HG02938 (cell line): ENCODE results near the gene TSPAN18.

Experiments
- ATAC-seq: cut with Tn5 transposase; IDR thresholded peaks from one replicate; pipeline ENCODE4 v1.9.1; 2021; ENCODE audit warnings: mild to moderate bottlenecking, moderate library complexity; ENCODE audit not compliant: unreplicated experiment

TSPAN18 gene

DNA sequence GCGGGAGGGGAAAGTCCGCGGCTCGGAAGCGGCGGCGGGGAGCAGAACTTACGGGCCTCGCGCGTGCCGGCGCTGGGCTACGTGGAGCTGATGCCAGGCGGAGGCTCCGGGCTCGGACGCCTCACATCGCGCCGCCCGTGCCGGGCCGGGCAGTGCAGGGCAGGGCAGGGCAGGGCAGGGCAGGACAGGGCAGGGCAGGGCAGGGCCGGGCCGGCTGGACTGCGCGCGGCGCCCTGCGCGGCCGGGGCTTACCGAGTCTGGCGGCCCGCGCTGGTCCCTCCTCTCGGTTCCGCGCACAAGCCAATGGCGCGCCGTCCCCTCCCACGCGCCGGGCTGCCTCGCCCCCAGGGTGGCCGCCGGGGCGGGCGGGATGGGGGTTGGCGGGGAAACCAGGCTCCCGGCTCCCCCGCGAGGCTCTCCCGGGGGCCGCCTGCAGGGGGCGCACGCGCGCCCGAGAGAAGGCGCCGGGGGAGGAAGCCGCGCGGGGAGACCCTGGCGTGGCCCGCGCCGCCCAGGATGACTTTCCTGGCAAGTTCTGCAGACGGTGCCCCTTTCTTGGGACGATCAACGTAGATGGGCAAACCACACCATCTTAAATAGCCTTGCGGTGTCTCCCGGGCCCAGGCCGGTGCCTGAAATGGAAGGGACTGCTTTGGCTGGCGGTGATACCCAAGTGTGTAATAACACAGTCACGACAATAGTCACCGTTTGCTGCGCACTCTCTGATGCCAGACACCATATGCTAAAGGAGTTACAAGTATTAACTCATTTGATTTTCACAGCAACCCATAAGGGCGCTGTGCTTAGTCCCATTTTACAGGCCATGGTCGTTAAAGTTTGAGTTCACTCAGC is 224.1 kb downstream of the TSPAN18 start, which contains the start of gene TP53I11:
Gene TP53I11 (minus strand): TSS at position 259 of the 852 bp plus-strand sequence. CDS start 12,548 bp downstream, outside the sequence.
- no peak for ATAC-seq

DNA sequence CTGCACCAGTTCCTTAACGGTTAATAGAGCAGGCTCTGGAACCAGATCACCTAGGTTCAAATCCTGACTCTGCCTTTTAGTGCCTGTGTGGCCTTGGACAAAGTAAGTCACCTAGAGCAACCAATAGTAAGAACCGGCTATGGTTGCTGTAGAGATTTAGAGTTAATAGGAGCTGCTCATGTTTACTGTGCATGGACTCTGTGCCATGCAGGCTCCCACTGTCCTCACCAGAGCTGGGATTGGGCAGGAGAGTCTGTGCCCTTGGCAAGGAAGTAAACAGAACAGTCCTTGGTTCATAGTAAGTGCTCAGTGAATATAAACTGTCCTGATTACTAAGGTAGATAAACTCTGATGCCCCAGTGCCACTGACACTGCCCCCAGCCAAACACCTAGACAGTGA is 225.3 kb downstream of the TSPAN18 start:
- ATAC-seq, result no peak

DNA sequence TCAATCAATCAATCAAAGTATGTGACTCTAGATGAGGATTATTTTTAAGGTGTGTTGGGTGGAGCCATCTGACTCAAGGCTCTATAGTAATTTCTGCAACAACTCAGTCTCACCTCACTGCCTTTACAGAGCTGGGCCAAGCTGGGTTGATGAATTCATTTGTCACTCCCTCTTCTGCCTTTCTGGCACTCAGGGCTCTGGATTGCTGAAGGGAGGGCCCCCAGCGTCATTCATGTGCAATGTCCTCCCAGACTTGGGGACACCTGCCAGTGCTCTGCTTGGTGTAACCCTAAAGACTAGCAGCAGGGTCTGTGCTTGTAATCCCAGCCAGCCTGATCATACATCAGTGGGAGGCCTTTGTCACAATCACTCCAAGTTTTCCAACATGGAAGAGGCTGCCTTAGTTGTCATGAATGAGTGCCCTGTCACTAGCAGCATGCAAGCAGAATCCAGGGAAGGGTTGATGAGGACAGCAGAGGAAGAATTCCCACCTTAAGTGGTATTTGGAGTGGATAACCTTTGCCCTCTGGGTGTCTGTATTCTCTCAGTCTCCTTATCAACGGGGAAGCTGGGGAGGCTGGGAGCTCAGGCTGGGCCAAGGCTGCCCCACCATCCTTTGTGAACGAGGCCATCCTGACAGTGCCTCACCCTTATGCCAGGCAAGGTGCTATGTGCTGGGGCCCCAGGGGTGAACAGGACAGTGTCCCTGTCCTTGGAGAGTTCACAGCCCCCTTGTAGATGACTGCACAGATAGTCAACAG is 225.9 kb downstream of the TSPAN18 start:
- no peak for ATAC-seq

DNA sequence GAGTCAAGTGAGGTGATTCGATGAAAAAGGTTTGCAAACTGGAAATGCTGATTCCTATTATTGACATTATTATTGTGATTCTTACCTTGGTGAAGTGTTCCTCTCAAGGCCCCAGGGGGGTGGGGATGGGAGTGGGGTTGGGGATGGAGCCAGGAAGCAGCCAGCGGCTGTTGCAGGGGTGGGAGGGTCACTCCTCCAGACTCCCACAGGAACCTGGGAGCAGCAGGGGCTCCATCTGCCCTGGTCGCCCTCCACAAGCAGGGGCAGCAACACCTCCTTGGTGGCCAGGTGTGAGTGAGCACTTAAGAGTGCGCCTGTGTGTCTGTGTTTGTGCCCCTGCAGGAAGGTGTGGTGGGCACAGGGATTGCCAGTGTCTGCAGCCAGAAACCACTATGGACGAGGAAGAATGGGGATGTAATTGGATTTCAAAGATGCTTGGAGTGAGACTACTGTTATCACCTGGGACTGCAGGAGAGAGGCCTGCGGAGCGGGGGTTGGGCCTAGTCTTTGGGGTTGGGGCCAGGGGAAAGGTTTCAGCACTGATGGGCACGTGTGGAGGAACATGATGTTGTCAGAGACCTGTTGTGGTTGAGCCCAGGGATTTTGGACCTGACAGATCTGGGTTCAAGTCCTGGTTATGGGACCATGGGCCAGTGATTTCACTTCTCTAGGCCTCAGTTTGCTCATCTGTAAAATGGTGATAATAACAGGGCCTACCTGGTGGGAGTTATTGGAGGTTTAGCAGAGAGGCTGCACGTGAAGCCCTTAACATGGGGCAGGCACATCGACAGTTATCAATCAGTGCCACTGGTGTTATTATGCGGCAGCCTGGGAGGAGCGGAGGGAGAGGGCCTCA is 227.5 kb downstream of the TSPAN18 start:
- no peak for ATAC-seq

DNA sequence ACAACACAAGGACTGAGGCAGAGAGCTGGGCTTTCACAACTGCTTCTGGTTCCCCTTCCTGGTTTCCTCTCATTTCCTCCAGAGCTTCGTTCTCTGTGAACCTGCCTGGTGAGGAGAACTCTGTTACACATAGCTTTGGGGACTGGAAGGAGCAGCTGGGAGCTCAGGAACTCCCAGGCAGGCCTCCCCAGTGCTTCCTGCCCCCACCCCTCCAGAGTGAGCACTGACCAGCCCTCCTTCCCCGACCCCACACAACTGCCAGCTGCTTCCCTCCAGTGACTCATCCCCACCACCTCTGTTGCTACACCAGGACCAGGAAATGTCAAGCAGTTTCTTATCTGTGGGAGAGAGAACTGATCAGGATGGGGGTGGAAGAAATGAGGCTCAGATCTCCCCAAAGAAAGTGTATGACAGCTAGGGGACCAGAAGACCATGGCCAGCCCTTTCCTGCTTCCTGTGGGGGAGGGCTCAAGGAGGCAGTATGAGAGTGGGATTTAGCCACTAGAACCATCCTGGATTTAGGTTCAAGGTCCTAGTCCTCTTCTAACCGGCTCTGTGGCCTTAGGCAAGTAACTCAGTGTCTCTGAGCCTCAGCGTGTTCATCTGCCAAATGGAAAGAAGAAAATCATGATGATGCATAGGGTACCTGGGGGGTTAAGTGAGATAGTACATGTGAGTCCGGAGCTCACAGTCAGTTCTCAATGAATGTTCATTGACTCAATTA is 228.4 kb downstream of the TSPAN18 start:
- ATAC-seq, result no peak

DNA sequence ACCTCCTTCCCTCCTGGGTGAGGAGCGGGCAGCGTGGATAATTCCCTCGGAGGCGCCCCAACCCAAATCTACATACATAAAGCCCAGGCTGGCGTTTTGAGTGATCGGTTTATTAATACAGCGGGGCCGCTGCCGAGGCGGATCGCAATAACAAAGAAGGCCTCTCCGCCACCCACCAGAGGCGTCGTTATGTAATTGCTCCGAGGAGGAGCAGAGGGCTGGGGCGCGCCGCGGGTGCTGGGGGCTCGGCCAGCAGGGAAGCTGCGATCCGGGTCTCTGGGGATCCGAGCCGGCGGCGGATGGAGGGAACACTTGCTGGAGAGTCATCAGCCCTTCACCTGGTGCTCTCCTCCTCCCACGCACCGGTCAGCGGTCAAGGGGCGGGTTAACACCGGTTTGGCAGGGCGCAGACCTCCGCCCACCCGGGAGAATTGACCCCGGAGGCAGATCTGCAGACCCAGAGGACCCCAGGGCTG is 230.3 kb downstream of the TSPAN18 start:
- no peak for ATAC-seq

DNA sequence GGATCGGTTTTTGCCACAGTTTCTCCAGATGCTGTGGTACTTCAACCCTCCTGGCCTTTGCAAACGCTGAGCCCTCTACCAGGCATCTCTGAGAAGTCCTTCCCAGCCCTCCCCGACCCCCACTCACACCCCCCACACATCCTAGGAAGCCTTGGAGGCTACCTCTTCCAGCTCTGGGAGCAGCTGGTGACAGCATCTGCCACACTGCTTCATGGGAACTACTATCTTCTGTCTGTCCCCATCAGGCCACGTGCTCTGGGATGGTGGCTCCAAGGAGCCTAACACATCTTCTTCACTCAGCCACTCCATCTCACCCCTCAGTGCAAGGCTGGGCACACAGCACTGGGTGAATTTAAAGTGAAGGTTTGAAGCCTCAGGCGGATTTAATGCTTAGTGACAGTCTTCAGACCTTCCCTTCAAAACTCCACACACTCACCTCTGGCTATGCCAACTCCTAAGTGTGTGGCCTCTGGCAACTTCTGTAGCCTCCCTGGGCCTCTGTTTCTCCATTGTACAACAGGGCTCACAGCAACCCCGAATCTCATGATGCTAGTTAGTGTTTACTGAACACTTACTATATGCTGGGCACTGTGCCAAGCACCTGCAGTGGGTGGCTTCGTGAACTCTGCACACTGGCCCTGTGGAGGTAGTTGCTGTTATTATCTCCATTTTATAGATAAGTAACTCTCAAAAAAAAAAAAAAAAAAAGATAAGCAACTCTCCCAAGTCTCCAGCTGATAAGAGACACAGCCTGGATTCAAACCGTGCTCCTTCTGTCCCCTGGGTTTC is 231.2 kb downstream of the TSPAN18 start:
- ATAC-seq, result no peak

DNA sequence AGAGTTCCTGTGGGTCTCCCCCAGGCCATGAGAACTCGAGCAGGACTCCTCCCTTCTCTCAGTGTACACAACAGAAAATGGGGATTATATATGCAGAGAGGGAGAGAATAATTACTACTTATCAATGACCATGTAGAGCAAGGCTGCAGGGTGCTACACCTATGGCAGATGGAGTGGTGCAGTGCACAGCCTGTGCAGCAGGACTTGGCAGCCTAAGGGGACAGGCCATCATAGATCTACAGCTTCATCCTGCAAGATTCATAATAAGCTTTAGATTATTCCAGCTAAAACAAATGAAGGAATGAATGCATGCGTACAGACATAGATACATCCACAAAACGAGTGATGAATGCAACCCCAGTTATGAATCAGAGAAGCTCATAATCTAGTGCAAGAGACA is 232.3 kb downstream of the TSPAN18 start:
- no peak for ATAC-seq

DNA sequence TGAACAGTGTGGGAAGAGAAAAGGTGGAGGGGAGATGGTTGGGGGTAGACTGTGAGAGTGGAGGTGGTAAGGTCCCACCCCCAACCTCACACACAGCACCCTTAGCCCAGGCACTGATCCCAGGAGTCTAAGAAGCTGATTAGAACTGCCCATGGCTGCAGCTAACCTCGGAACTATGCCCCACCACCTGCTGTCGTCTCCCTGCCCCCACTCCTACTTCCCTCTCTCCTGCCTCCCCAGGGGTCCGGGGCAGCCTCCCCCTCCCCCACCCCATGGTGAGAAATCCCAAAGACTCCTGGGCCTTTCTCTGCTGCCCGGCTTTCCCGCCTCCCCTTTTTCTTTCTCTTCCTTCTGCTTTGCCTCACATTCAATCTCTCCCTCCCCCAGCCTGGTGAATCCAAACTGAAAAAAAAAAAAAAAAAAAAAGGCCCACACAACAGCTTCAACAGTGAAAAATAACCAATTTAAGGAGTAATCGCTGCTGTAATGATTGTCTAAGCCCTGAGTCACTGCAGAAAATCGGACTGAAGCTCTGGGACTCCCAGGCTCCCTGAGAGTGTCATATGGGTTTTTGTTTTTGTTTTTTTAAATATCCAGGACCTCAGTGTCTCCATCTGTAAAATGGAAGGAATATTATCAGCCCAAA is 233.6 kb downstream of the TSPAN18 start:
- ATAC-seq, result no peak

DNA sequence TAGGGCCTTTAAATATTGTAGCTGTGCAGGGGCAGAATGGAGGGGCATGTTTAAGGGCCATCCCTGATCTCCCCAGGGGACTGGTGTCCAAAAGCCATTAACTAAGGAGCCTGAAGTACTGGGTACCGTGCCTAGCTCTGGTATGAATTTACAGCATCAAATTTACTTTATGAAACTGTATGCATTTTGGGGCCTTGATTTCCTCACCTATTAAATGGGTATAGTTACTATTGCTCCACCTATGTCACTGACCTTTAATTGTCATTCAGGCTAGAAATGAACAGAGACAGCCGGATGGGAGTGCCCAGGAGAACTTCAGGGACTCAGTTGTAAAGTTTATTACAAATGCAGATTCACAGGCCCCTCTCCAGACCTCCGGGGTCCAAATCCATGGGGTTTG is 235.7 kb downstream of the TSPAN18 start:
- ATAC-seq, result no peak

DNA sequence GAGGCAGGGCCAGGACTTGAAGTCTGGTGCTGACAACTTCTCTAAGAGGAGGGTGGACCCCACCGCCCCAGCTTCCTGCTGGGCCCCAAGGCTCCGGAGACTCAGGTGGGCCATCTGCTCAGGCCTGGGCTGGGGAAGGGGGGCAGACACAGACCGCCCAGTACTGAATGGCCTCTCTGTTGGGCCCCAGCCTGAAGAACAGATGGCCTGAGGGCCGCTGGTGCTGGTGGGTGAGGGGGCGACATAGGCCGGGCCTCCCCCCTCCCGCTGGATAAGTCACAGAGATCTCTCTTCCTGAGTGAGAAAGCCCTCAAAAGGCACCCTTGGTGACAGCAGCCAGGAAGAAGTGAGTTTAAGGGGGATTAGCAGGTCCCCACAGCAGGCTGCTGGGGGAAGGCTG is 236.4 kb downstream of the TSPAN18 start:
- no peak for ATAC-seq

DNA sequence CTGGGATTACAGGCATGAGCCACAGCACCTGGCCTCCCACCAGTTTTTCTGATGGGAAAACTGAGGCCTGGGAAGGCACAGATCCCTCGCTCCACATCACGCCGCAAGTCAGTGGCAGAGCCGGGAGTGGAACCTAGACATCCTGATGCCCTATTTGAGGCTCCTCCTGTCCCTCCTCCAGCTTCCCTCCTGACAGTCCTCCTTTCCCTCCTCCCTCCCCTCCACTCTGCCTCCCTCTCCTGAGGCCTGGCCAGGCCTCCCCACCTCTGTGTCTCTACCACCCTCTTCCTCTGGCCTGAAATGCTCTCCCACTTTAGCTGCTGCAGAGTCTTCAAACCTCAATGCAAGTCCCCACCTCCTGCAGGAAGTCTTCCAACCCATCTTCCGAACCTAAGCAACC is 237.2 kb downstream of the TSPAN18 start:
- no peak for ATAC-seq

DNA sequence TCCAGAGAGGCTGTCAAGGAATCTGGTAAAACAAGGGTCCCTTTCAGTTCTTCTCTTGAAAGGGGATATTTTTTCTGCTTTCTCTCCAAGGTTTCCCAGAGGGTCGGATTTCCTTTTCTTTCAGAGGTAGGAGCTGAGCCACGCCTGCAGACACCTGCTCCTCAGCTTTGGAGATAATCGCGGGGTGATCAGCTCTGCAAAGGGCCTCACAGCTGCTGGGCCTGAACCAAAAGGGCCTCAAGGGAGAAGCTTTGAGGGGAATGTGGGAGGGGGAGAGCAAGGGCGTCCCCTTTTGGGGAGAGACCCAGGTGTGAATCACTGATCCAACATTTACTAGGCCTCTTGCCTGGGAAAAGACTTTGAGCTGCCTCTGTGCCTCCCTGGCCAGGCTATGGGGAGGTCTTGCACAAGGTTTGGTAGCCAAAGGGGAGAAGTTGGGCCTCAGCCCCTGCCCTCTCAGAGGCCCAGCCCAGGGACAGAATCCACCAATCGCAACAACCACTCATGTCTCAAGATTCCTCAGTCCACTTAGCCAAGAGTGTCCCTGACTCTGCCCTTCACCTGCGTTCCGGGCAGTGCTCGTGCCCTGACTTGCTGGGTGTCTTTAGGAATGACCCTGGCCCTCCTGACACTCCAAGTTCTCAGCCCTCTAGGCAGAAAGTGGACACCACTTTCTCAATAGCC is 237.9 kb downstream of the TSPAN18 start:
- no peak for ATAC-seq

DNA sequence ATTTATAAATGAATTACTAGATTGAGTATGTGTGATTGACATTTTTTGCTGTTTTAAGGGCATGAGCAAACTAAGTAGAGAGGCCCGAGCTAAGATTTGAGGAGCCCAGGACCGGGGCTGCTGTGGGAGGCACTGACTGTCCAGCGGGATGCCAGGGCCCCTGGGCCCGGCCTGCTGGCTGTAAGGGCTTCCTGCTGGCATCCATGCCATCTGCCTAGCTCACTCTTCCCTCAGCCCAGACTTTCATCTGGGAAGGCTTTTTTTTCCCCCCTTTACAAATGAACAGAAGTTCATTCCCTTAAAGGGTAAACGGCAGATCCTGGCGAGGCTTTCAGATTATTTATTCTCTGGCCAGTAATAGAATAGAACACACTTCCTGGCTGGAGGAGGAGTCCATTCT is 239.9 kb downstream of the TSPAN18 start:
- no peak for ATAC-seq

DNA sequence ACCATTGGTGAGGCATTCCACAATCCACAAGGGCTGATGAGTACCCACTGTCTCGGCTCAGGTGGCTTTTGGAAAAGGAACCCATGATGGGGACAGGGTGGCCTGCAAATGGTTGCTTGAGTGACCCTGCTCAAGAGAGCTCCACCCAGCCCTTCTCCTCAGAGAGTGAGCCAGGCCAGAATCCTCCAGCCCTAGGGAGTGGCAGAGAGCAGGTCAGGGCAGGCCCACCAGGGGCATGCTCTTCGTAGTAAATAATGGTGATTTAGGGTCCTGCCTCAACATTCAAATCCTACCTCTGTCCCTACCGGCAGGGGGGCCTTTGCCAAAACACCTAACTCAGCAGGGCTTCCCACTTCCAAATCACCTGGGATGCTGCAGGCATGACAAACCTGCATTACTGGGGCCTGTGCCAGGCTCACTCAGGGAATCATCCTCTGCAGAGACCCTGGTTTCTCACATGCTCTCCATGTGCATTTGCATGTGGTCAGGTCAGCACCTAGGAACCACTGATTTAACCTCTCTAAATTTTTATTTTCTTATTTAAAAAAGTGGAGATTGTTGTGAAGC is 241.3 kb downstream of the TSPAN18 start:
- ATAC-seq, result no peak

DNA sequence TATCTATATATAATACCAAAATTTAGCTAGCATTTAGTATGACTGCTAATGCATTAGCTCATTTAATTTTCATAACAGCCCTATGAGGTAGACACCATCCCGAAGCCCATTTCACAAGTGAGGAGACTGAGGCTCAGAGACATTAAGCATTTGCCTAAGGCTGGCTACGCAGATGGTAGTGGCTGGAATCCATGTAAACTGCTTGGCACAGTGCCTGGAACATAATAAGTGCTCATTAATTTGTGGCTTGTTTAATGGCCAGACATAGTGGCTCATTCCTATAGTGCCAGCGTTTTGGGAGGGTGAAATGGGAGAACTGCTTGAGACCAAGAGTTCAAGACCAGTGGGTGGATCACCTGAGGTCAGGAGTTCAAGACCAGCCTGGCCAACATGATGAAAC is 241.7 kb downstream of the TSPAN18 start:
- ATAC-seq, result no peak

DNA sequence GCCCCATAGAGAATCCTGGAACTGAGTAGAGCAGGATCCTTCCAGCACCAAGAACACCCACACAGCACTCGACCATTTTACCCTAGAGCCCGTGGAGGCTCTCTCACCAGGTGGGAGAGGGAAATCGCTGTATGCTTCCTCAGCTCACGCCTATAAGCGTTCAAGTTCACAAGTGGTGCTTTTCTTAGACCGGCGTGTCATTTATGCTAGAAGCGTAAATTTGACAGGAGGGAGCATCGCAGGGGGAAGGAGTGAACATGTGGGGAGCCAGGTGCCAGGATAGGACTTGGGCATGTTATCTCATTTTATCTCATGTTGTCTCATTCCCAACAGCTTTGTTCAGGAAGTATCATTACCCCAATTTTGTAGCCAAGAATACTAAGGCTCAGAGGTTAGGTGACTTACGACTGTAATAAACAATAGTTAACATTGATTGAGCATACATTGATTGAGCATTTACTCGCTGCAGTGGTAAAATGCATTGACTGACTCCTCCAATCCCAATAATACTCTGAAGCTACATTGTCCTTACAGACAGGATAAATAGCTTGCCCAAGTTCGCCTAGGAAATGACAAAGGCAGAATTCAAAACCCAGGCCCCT is 243.0 kb downstream of the TSPAN18 start:
- ATAC-seq, result no peak

DNA sequence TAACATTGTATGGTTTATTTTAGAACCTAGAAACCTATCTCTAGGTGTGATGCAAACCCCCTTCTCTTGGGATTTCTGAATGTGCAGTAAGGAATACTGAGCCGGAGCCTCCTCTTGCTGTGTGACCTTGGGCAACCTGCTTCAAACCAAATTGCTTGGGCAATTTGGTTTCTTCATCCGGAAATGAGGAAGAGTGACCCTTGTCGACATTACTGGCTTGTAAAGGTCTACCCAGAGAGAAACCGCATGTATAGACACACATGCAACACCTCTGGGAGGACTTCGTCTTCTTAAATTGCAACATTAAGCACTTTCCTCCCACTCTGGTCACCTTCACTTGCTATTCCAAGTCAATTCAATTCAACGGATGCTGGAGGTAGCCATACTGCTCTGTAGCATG is 243.5 kb downstream of the TSPAN18 start:
- no peak for ATAC-seq
